ENCODE measurements around the gene NR2C2.

Gene NR2C2

DNA sequence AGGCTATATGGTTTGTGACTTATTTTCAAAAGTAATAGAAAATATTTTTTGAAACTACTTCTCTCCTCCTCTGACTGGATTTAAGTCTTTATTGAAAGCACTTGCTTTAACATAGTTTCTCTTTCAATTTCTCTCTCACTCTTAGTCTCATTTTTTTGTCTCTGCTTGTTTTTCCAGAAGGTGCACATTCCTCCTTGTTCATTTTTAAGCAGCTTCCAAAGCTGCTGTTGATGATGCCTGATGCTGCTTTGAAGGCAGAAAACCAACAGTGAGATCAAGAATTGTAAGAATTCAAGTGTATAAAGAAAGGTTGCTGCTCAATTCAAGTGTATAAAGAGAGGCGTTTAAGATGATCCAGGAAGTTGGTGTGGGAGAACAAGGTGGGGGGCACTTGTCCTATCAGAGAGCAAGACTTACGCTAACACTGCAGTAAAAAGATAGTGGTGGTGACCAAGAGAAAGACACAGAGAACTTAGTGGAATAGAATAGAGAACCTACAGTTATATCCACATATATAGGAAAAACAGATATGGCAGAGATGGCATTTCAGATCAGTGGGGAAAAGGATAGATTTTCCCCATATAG is 12.1 kb downstream of the NR2C2 start:
- no peak for DNase-seq (ENCODE audit: low spot score)
- H3K4me2 ChIP-seq (ENCODE audit: insufficient read depth, low read length, poor library complexity, severe bottlenecking), result no peak overlapping the region
- H2BK120ac ChIP-seq (ENCODE audit: low read depth, low read length), result no peak overlapping the region
- H3K9me3 ChIP-seq (replicated peaks in 1 of 2; ENCODE audit: control insufficient read depth in 2 of 2, insufficient read depth in 1 of 2, low read depth in 1 of 2, low read length in 2 of 2), result no peaks in the 10 kb centered on the region
- H3K27ac ChIP-seq (replicated peaks; ENCODE audit: low read length), result no peak overlapping the region
- H3K4me3 ChIP-seq (ENCODE audit: low read length in 2 of 2), result no peak overlapping the region
- H2BK5ac ChIP-seq (ENCODE audit: low read length), result no peak overlapping the region
- H3K36me3 ChIP-seq (replicated peaks in 1 of 2; ENCODE audit: control insufficient read depth in 2 of 2, insufficient read depth in 2 of 2, low read length in 2 of 2), result peaks cover 4 to 51% of the 10 kb centered on the region in 2 donors
- no peak overlapping the region for H2AK5ac ChIP-seq (ENCODE audit: low read depth, low read length)
- no peaks in the 10 kb centered on the region for H3K79me1 ChIP-seq (ENCODE audit: low read depth, low read length)
- H3K14ac ChIP-seq (ENCODE audit: low read length), result no peak overlapping the region
- no peak overlapping the region for H4K91ac ChIP-seq (ENCODE audit: low read depth, low read length, poor library complexity)
- H3K9ac ChIP-seq (ENCODE audit: low read depth, low read length, poor library complexity), result no peak overlapping the region
- H2BK15ac ChIP-seq (ENCODE audit: low read length), result no peak overlapping the region
- H2BK12ac ChIP-seq (ENCODE audit: low read length), result no peak overlapping the region
- H2AFZ ChIP-seq (ENCODE audit: low read length), result no peak overlapping the region
- no peak overlapping the region for H3K4ac ChIP-seq (ENCODE audit: low read length)
- no peak overlapping the region for H3K18ac ChIP-seq (ENCODE audit: low read length)
- no peak overlapping the region for H4K8ac ChIP-seq (ENCODE audit: low read depth, low read length)
- H3K4me1 ChIP-seq (ENCODE audit: control insufficient read depth in 2 of 2, insufficient read depth in 1 of 2, low read depth in 1 of 2, low read length in 2 of 2), result peaks cover 0 to 5% of the 10 kb centered on the region in 2 donors
- H3K27me3 ChIP-seq (ENCODE audit: control insufficient read depth in 3 of 3, insufficient read depth in 3 of 3, low read depth in 1 of 3, low read length in 3 of 3), result no peaks in the 10 kb centered on the region
- WGBS, 2 donors (ENCODE audit: extremely low coverage in 2 of 2, insufficient read length in 2 of 2, insufficient replicate concordance in 1 of 2), result no CpG with 5 or more reads among the region's 2 CpGs
- H3K23ac ChIP-seq (ENCODE audit: low read depth, low read length, poor library complexity), result no peak overlapping the region

DNA sequence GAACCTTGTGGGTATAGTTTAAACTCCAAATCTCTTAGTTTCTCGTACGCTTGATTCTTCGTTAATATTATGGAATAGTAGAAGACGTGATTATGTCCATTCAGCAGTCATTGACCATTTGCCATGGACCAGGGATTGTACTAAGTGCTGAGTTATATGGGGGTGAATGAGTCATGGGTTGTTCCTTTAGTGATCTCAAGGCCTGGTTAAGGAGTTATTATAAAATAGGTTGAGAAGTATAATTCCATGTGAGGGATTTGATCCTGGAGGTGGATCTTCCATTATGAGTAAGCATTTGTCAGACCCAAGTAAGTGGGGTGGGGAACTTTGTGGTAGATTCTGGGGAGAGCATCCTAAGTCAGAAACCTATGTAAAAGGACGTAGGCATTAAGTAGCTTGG is 15.4 kb downstream of the NR2C2 start:
- Histone ChIP-seq H3K4me1 (ENCODE audit: control insufficient read depth in 2 of 2, insufficient read depth in 1 of 2, low read depth in 1 of 2, low read length in 2 of 2) (no peaks in the 10 kb centered on the region), H2AK5ac (ENCODE audit: low read depth, low read length) (no peak overlapping the region), H3K14ac (ENCODE audit: low read length) (no peak overlapping the region), H4K91ac (ENCODE audit: low read depth, low read length, poor library complexity) (no peak overlapping the region), H3K27me3 (ENCODE audit: control insufficient read depth in 3 of 3, insufficient read depth in 3 of 3, low read depth in 1 of 3, low read length in 3 of 3) (no peaks in the 10 kb centered on the region), H4K8ac (ENCODE audit: low read depth, low read length) (no peak overlapping the region), H2BK120ac (ENCODE audit: low read depth, low read length) (no peak overlapping the region), H3K36me3 (replicated peaks in 1 of 2; ENCODE audit: control insufficient read depth in 2 of 2, insufficient read depth in 2 of 2, low read length in 2 of 2) (peaks cover 4 to 71% of the 10 kb centered on the region in 2 donors), H3K4me3 (ENCODE audit: low read length in 2 of 2) (no peak overlapping the region), H3K27ac (replicated peaks; ENCODE audit: low read length) (no peak overlapping the region), H3K9ac (ENCODE audit: low read depth, low read length, poor library complexity) (no peak overlapping the region), H3K18ac (ENCODE audit: low read length) (no peak overlapping the region), H3K79me1 (ENCODE audit: low read depth, low read length) (peaks cover 2% of the 10 kb centered on the region), H3K23ac (ENCODE audit: low read depth, low read length, poor library complexity) (no peak overlapping the region), H3K4ac (ENCODE audit: low read length) (no peak overlapping the region), H2BK12ac (ENCODE audit: low read length) (no peak overlapping the region), H3K9me3 (replicated peaks in 1 of 2; ENCODE audit: control insufficient read depth in 2 of 2, insufficient read depth in 1 of 2, low read depth in 1 of 2, low read length in 2 of 2) (peaks cover 1 to 18% of the 10 kb centered on the region in 2 donors), H3K4me2 (ENCODE audit: insufficient read depth, low read length, poor library complexity, severe bottlenecking) (no peak overlapping the region), H2BK15ac (ENCODE audit: low read length) (no peak overlapping the region), H2BK5ac (ENCODE audit: low read length) (no peak overlapping the region), H2AFZ (ENCODE audit: low read length) (no peak overlapping the region)
- no CpG with 5 or more reads among the region's 5 CpGs for WGBS, 2 donors (ENCODE audit: extremely low coverage in 2 of 2, insufficient read length in 2 of 2, insufficient replicate concordance in 1 of 2)
- DNase-seq (ENCODE audit: low spot score), result no peak

DNA sequence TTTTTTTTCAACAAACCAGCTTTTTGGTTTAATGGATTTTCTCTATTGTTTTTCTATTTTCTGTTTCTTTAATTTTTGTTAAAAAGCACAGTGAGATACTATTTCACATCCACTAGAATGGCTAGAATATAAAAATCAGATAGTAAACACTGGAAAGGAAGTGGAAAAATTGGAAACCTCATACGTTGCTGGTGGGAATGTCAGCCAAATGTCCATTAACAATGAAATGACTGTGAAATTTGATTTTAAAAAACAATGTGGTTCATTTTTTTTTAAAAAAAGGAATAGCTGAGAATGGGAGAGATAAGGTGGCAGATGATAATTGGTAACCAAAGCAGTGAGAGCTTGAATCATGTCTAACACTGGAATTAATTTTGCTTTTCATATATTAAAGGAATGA is 19.9 kb downstream of the NR2C2 start:
- Histone ChIP-seq H3K4me1 (ENCODE audit: control insufficient read depth in 2 of 2, insufficient read depth in 1 of 2, low read depth in 1 of 2, low read length in 2 of 2) (no peaks in the 10 kb centered on the region), H2AK5ac (ENCODE audit: low read depth, low read length) (no peak overlapping the region), H3K27me3 (ENCODE audit: control insufficient read depth in 3 of 3, insufficient read depth in 3 of 3, low read depth in 1 of 3, low read length in 3 of 3) (no peaks in the 10 kb centered on the region), H3K4me3 (ENCODE audit: low read length in 2 of 2) (no peak overlapping the region), H2BK15ac (ENCODE audit: low read length) (no peak overlapping the region), H4K8ac (ENCODE audit: low read depth, low read length) (no peak overlapping the region), H3K14ac (ENCODE audit: low read length) (no peak overlapping the region), H3K18ac (ENCODE audit: low read length) (no peak overlapping the region), H3K4ac (ENCODE audit: low read length) (no peak overlapping the region), H3K9me3 (replicated peaks in 1 of 2; ENCODE audit: control insufficient read depth in 2 of 2, insufficient read depth in 1 of 2, low read depth in 1 of 2, low read length in 2 of 2) (peaks cover 1 to 18% of the 10 kb centered on the region in 2 donors), H2AFZ (ENCODE audit: low read length) (no peak overlapping the region), H2BK5ac (ENCODE audit: low read length) (no peak overlapping the region), H2BK12ac (ENCODE audit: low read length) (no peak overlapping the region), H3K27ac (replicated peaks; ENCODE audit: low read length) (no peak overlapping the region), H4K91ac (ENCODE audit: low read depth, low read length, poor library complexity) (no peak overlapping the region), H3K79me1 (ENCODE audit: low read depth, low read length) (peaks cover 2% of the 10 kb centered on the region), H3K36me3 (replicated peaks in 1 of 2; ENCODE audit: control insufficient read depth in 2 of 2, insufficient read depth in 2 of 2, low read length in 2 of 2) (peaks cover 2 to 55% of the 10 kb centered on the region in 2 donors), H3K23ac (ENCODE audit: low read depth, low read length, poor library complexity) (no peak overlapping the region), H3K4me2 (ENCODE audit: insufficient read depth, low read length, poor library complexity, severe bottlenecking) (no peak overlapping the region), H3K9ac (ENCODE audit: low read depth, low read length, poor library complexity) (no peak overlapping the region), H2BK120ac (ENCODE audit: low read depth, low read length) (no peak overlapping the region)
- WGBS, 2 donors (ENCODE audit: extremely low coverage in 2 of 2, insufficient read length in 2 of 2, insufficient replicate concordance in 1 of 2), result no CpG with 5 or more reads among the region's 1 CpG
- DNase-seq (ENCODE audit: low spot score), result no peak

DNA sequence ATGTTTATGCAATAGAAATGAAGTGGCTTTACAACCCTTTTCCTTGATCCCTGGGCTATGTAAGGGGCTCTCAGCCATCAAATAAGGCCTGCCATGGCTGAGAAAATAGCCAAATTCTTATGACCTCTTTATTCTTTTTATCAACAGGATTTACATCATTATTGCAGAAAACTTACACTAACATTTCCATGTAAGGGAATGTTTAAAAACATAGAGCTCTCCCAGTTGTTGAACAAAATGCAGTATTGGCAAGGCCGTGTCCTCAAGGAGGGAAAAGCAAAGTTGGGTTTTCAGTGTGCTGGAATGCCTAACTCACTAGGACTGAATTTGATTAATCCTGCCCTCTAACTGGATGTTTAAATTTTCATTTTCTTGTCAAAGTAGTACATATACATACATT is 22.3 kb downstream of the NR2C2 start:
- H3K27me3 ChIP-seq (ENCODE audit: control insufficient read depth in 3 of 3, insufficient read depth in 3 of 3, low read depth in 1 of 3, low read length in 3 of 3), result no peaks in the 10 kb centered on the region
- no peak overlapping the region for H2AK5ac ChIP-seq (ENCODE audit: low read depth, low read length)
- no peak overlapping the region for H3K23ac ChIP-seq (ENCODE audit: low read depth, low read length, poor library complexity)
- H3K9ac ChIP-seq (ENCODE audit: low read depth, low read length, poor library complexity), result no peak overlapping the region
- H2BK5ac ChIP-seq (ENCODE audit: low read length), result no peak overlapping the region
- H3K4me2 ChIP-seq (ENCODE audit: insufficient read depth, low read length, poor library complexity, severe bottlenecking), result no peak overlapping the region
- H3K4me3 ChIP-seq (ENCODE audit: low read length in 2 of 2), result no peak overlapping the region
- H2BK15ac ChIP-seq (ENCODE audit: low read length), result no peak overlapping the region
- no CpG with 5 or more reads among the region's 1 CpG for WGBS, 2 donors (ENCODE audit: extremely low coverage in 2 of 2, insufficient read length in 2 of 2, insufficient replicate concordance in 1 of 2)
- no peak overlapping the region for H2BK120ac ChIP-seq (ENCODE audit: low read depth, low read length)
- H3K79me1 ChIP-seq (ENCODE audit: low read depth, low read length), result peaks cover 2% of the 10 kb centered on the region
- H3K4me1 ChIP-seq (ENCODE audit: control insufficient read depth in 2 of 2, insufficient read depth in 1 of 2, low read depth in 1 of 2, low read length in 2 of 2), result no peaks in the 10 kb centered on the region
- no peak overlapping the region for H4K8ac ChIP-seq (ENCODE audit: low read depth, low read length)
- H3K4ac ChIP-seq (ENCODE audit: low read length), result no peak overlapping the region
- no peak overlapping the region for H3K18ac ChIP-seq (ENCODE audit: low read length)
- H4K91ac ChIP-seq (ENCODE audit: low read depth, low read length, poor library complexity), result no peak overlapping the region
- peaks cover 2 to 65% of the 10 kb centered on the region in 2 donors for H3K36me3 ChIP-seq (replicated peaks in 1 of 2; ENCODE audit: control insufficient read depth in 2 of 2, insufficient read depth in 2 of 2, low read length in 2 of 2)
- H3K27ac ChIP-seq (replicated peaks; ENCODE audit: low read length), result no peak overlapping the region
- DNase-seq (ENCODE audit: low spot score), result no peak
- peaks cover 1 to 36% of the 10 kb centered on the region in 2 donors for H3K9me3 ChIP-seq (replicated peaks in 1 of 2; ENCODE audit: control insufficient read depth in 2 of 2, insufficient read depth in 1 of 2, low read depth in 1 of 2, low read length in 2 of 2)
- no peak overlapping the region for H2BK12ac ChIP-seq (ENCODE audit: low read length)
- H3K14ac ChIP-seq (ENCODE audit: low read length), result no peak overlapping the region
- no peak overlapping the region for H2AFZ ChIP-seq (ENCODE audit: low read length)
